Neuronal stem cell (in vitro differentiated cells): ENCODE results near the gene SLC7A5.
"Not testable (repeated sequence)": the region's sequence is repeated elsewhere in the genome, so short reads cannot be mapped to it uniquely, and the experiment has no call there.

Experiments
- DNase-seq: peaks from one replicate; pipeline ENCODE4 v3.0.0-alpha.2; 2013; ENCODE audit warnings: low spot score
- H2AFZ ChIP-seq: one replicate; pipeline ENCODE4 v1.6.1; 2013; ENCODE audit warnings: mild to moderate bottlenecking, low read length, inconsistent platforms
- H2AK5ac ChIP-seq: 2 replicates; pipeline ENCODE4 v1.6.1; 2013; ENCODE audit warnings: low read depth, mild to moderate bottlenecking, inconsistent platforms, low read length, moderate library complexity, mixed read lengths
- H2BK120ac ChIP-seq: 2 replicates; pipeline ENCODE4 v1.6.1; 2013; ENCODE audit warnings: low read depth, mild to moderate bottlenecking, inconsistent platforms, low read length, moderate library complexity, mixed read lengths
- H2BK12ac ChIP-seq: one replicate; pipeline ENCODE4 v1.6.1; 2013; ENCODE audit warnings: low read length, inconsistent platforms
- H2BK15ac ChIP-seq: 2 replicates; pipeline ENCODE4 v1.6.1; 2013; ENCODE audit warnings: mild to moderate bottlenecking, low read length, inconsistent platforms, mixed read lengths
- H2BK5ac ChIP-seq: one replicate; pipeline ENCODE4 v1.6.1; 2013; ENCODE audit warnings: inconsistent platforms, mild to moderate bottlenecking, low read length, moderate library complexity
- H3K14ac ChIP-seq: one replicate; pipeline ENCODE4 v1.6.1; 2013; ENCODE audit warnings: low read length, inconsistent platforms
- H3K18ac ChIP-seq: 2 replicates; pipeline ENCODE4 v1.6.1; 2013; ENCODE audit warnings: low read length, inconsistent platforms
- H3K23ac ChIP-seq: 2 replicates; pipeline ENCODE4 v1.6.1; 2013; ENCODE audit warnings: low read depth, mild to moderate bottlenecking, mixed read lengths, low read length, inconsistent platforms; ENCODE audit not compliant: poor library complexity
- H3K27ac ChIP-seq: replicated peaks from 3 replicates; pipeline ENCODE4 v1.5.1; 2013; ENCODE audit warnings: low read length, inconsistent platforms
- H3K27me3 ChIP-seq, 3 experiments: 2 replicates each; pipeline ENCODE4 v1.6.1; 2013; ENCODE audit warnings: low read length in 3 of 3, mild to moderate bottlenecking in 2 of 3, inconsistent platforms in 1 of 3, low read depth in 1 of 3, mixed read lengths in 1 of 3, moderate library complexity in 1 of 3; ENCODE audit not compliant: control insufficient read depth in 3 of 3, insufficient read depth in 3 of 3
- H3K36me3 ChIP-seq, 2 donors: replicated peaks in 1 of 2; 2 replicates each; pipeline ENCODE4 v1.6.1; 2013; ENCODE audit warnings: low read length in 2 of 2; ENCODE audit not compliant: control insufficient read depth in 2 of 2, insufficient read depth in 2 of 2
- H3K4ac ChIP-seq: 2 replicates; pipeline ENCODE4 v1.6.1; 2013; ENCODE audit warnings: inconsistent platforms, mild to moderate bottlenecking, low read length, moderate library complexity
- H3K4me1 ChIP-seq, 2 donors: 1 replicate in 1 of 2; 2 replicates in 1 of 2; pipeline ENCODE4 v1.6.1; 2013; ENCODE audit warnings: low read length in 2 of 2, low read depth in 1 of 2; ENCODE audit not compliant: control insufficient read depth in 2 of 2, insufficient read depth in 1 of 2
- H3K4me2 ChIP-seq: one replicate; pipeline ENCODE4 v1.6.1; 2013; ENCODE audit warnings: mild to moderate bottlenecking, low read length, inconsistent platforms; ENCODE audit not compliant: insufficient read depth, poor library complexity, severe bottlenecking
- H3K4me3 ChIP-seq, 2 donors: 2 replicates each; pipeline ENCODE4 v1.5.1; 2013; ENCODE audit warnings: low read length in 2 of 2, mild to moderate bottlenecking in 2 of 2, inconsistent platforms in 1 of 2, moderate library complexity in 1 of 2
- H3K79me1 ChIP-seq: one replicate; pipeline ENCODE4 v1.6.1; 2013; ENCODE audit warnings: low read depth, mild to moderate bottlenecking, inconsistent platforms, low read length, moderate library complexity
- H3K9ac ChIP-seq: one replicate; pipeline ENCODE4 v1.6.1; 2013; ENCODE audit warnings: mild to moderate bottlenecking, low read depth, low read length, inconsistent platforms; ENCODE audit not compliant: poor library complexity
- H3K9me3 ChIP-seq, 2 donors: replicated peaks in 1 of 2; 2 replicates each; pipeline versions ENCODE3 to v1.6.1; 2013; ENCODE audit warnings: low read length in 2 of 2, mild to moderate bottlenecking in 2 of 2, inconsistent platforms in 1 of 2, low read depth in 1 of 2, mixed read lengths in 1 of 2, moderate library complexity in 1 of 2; ENCODE audit not compliant: control insufficient read depth in 2 of 2, insufficient read depth in 1 of 2
- H4K8ac ChIP-seq: one replicate; pipeline ENCODE4 v1.6.1; 2013; ENCODE audit warnings: low read depth, mild to moderate bottlenecking, inconsistent platforms, low read length, moderate library complexity
- H4K91ac ChIP-seq: one replicate; pipeline ENCODE4 v1.6.1; 2013; ENCODE audit warnings: low read length, low read depth, mild to moderate bottlenecking, inconsistent platforms; ENCODE audit not compliant: poor library complexity
- WGBS, 2 donors: extraction: QIAGEN DNeasy Blood & Tissue Kit; methylation state at CpG; one replicate each; pipeline ENCODE4 v1.1.7; 2013; ENCODE audit warnings: missing lambda C conversion rate in 2 of 2, mixed read lengths in 1 of 2; ENCODE audit not compliant: insufficient read length in 2 of 2, insufficient replicate concordance in 1 of 2; ENCODE audit errors: extremely low coverage in 2 of 2; 5-methylcytosine and 5-hydroxymethylcytosine counted together

Gene SLC7A5

GRCh38 chr16:87788730-87789436 lies 80.4 kb downstream of the SLC7A5 start:
- not testable (repeated sequence) for H3K27ac ChIP-seq, H3K9me3 ChIP-seq, H3K79me1 ChIP-seq, H2BK5ac ChIP-seq, H4K91ac ChIP-seq, H2BK120ac ChIP-seq, H3K4ac ChIP-seq, H3K23ac ChIP-seq, H4K8ac ChIP-seq, H2BK15ac ChIP-seq, H3K36me3 ChIP-seq, DNase-seq, H3K9ac ChIP-seq, H2AK5ac ChIP-seq, H3K4me3 ChIP-seq, H2AFZ ChIP-seq, H2BK12ac ChIP-seq, H3K14ac ChIP-seq, H3K27me3 ChIP-seq, H3K18ac ChIP-seq, H3K4me2 ChIP-seq
- WGBS, 2 donors: no CpG with 5 or more reads among the region's 10 CpGs
- peaks cover 3 to 13% of the 10 kb centered on the region in 2 donors for H3K4me1 ChIP-seq

- not testable (repeated sequence) for H3K23ac ChIP-seq, H4K8ac ChIP-seq, H2BK120ac ChIP-seq, H3K36me3 ChIP-seq, H2BK5ac ChIP-seq, H3K4ac ChIP-seq, H3K27me3 ChIP-seq, H3K79me1 ChIP-seq, H3K4me2 ChIP-seq, DNase-seq, H3K14ac ChIP-seq, H2BK12ac ChIP-seq, H3K9ac ChIP-seq, H3K18ac ChIP-seq, H2AFZ ChIP-seq, H2BK15ac ChIP-seq, H2AK5ac ChIP-seq, H4K91ac ChIP-seq, H3K9me3 ChIP-seq, H3K27ac ChIP-seq, H3K4me3 ChIP-seq
- no CpG with 5 or more reads among the region's 2 CpGs for WGBS, 2 donors
- peaks cover 3 to 13% of the 10 kb centered on the region in 2 donors for H3K4me1 ChIP-seq
These were observed 81.7 kb downstream of the SLC7A5 start for GRCh38 chr16:87787451-87788091.

- Histone ChIP-seq H2AK5ac (no peak overlapping the region), H4K8ac (no peak overlapping the region), H3K27ac (no peak overlapping the region), H3K23ac (no peak overlapping the region), H3K36me3 (no peaks in the 10 kb centered on the region), H3K4me2 (no peak overlapping the region), H3K14ac (no peak overlapping the region), H3K79me1 (no peaks in the 10 kb centered on the region), H3K4me3 (no peak overlapping the region), H3K9ac (no peak overlapping the region), H2AFZ (peak overlapping the region; percentile 38), H3K18ac (peak overlapping the region; percentile 2), H3K4ac (no peak overlapping the region), H2BK12ac (no peak overlapping the region), H2BK5ac (no peak overlapping the region), H2BK120ac (no peak overlapping the region), H3K4me1 (peaks cover 3 to 6% of the 10 kb centered on the region in 2 donors), H4K91ac (no peak overlapping the region), H2BK15ac (no peak overlapping the region), H3K9me3 (no peaks in the 10 kb centered on the region), H3K27me3 (no peaks in the 10 kb centered on the region)
- DNase-seq: no peak
- WGBS, 2 donors: no CpG with 5 or more reads among the region's 10 CpGs
These were observed 84.5 kb downstream of the SLC7A5 start for GRCh38 chr16:87784812-87785211.

GRCh38 chr16:87782033-87782432 lies 87.3 kb downstream of the SLC7A5 start:
- Histone ChIP-seq H2BK15ac (no peak overlapping the region), H3K4me3 (no peak overlapping the region), H3K4me1 (peaks cover 9 to 10% of the 10 kb centered on the region in 2 donors), H4K8ac (no peak overlapping the region), H3K14ac (no peak overlapping the region), H3K4ac (no peak overlapping the region), H3K36me3 (no peaks in the 10 kb centered on the region), H3K79me1 (no peaks in the 10 kb centered on the region), H2AK5ac (no peak overlapping the region), H3K9me3 (no peaks in the 10 kb centered on the region), H3K23ac (no peak overlapping the region), H3K27ac (no peak overlapping the region), H2AFZ (no peak overlapping the region), H3K18ac (no peak overlapping the region), H2BK120ac (no peak overlapping the region), H4K91ac (no peak overlapping the region), H3K4me2 (no peak overlapping the region), H2BK12ac (no peak overlapping the region), H2BK5ac (no peak overlapping the region), H3K9ac (no peak overlapping the region), H3K27me3 (no peaks in the 10 kb centered on the region)
- no CpG with 5 or more reads among the region's 4 CpGs for WGBS, 2 donors
- DNase-seq: no peak
